ENCODE data around the gene MRM2. TPM values are rescaled to one million over a fixed set of nuclear protein-coding genes. Genes with fewer than 3 reads are reported as not detected.

The MRM2 gene
- total RNA-seq, 2 experiments from 2014 or later = 28.7 to 32.1 TPM

- Mint-ChIP-seq H3K27ac (no peak overlapping the region), H3K4me1 (peaks cover 3% of the 10 kb centered on the region), H3K9me3 (ENCODE audit: low read depth) (no peaks in the 10 kb centered on the region), H3K36me3 (ENCODE audit: low read depth) (peaks cover 33% of the 10 kb centered on the region), H3K4me3 (no peak overlapping the region), H3K27me3 (no peaks in the 10 kb centered on the region)
- ChIA-PET CTCF (no interaction called here), POLR2A (no interaction called here)
- intact Hi-C loops (cut with DNase I, micrococcal nuclease) = no loop called here
- ATAC-seq = no peak
- DNase-seq = no peak
Observed at GRCh38 chr7:2218444-2218785, 23.6 kb downstream of the MRM2 start.

GRCh38 chr7:2217716-2218443 is 24.1 kb downstream of the MRM2 start:
- no peaks in the 10 kb centered on the region for H3K9me3 Mint-ChIP-seq (ENCODE audit: low read depth)
- intact Hi-C loops (cut with DNase I, micrococcal nuclease) = no loop called here
- H3K27ac Mint-ChIP-seq = no peak overlapping the region
- H3K4me1 Mint-ChIP-seq = peaks cover 3% of the 10 kb centered on the region
- ATAC-seq (no peak), DNase-seq (no peak)
- H3K27me3 Mint-ChIP-seq = no peaks in the 10 kb centered on the region
- CTCF ChIA-PET = no interaction called here
- POLR2A ChIA-PET = no interaction called here
- peaks cover 34% of the 10 kb centered on the region for H3K36me3 Mint-ChIP-seq (ENCODE audit: low read depth)
- no peak overlapping the region for H3K4me3 Mint-ChIP-seq

- ATAC-seq (no peak), DNase-seq (no peak)
- Mint-ChIP-seq H3K36me3 (ENCODE audit: low read depth) (peaks cover 40% of the 10 kb centered on the region), H3K9me3 (ENCODE audit: low read depth) (no peaks in the 10 kb centered on the region), H3K4me1 (peaks cover 3% of the 10 kb centered on the region), H3K4me3 (no peak overlapping the region), H3K27ac (no peak overlapping the region), H3K27me3 (no peaks in the 10 kb centered on the region)
- intact Hi-C loops (cut with DNase I, micrococcal nuclease) = no loop called here
- ChIA-PET CTCF (no interaction called here), POLR2A (no interaction called here)
Observed at GRCh38 chr7:2217206-2217605, 24.8 kb downstream of the MRM2 start.

- no peak overlapping the region for H3K27ac Mint-ChIP-seq
- H3K9me3 Mint-ChIP-seq (ENCODE audit: low read depth) = no peaks in the 10 kb centered on the region
- DNase-seq (no peak), ATAC-seq (no peak)
- ChIA-PET CTCF (no interaction called here), POLR2A (no interaction called here)
- no peak overlapping the region for H3K4me3 Mint-ChIP-seq
- intact Hi-C loops (cut with DNase I, micrococcal nuclease) = no loop called here
- peaks cover 38% of the 10 kb centered on the region for H3K36me3 Mint-ChIP-seq (ENCODE audit: low read depth)
- H3K27me3 Mint-ChIP-seq = no peaks in the 10 kb centered on the region
- peaks cover 3% of the 10 kb centered on the region for H3K4me1 Mint-ChIP-seq
Observed at GRCh38 chr7:2215851-2216250, 26.2 kb downstream of the MRM2 start.

GRCh38 chr7:2214636-2215035 is 27.4 kb downstream of the MRM2 start:
- intact Hi-C loops (cut with DNase I, micrococcal nuclease) = no loop called here
- H3K27me3 Mint-ChIP-seq = no peaks in the 10 kb centered on the region
- no peak overlapping the region for H3K27ac Mint-ChIP-seq
- no peak overlapping the region for H3K4me3 Mint-ChIP-seq
- H3K4me1 Mint-ChIP-seq = peaks cover 6% of the 10 kb centered on the region
- POLR2A ChIA-PET = no interaction called here
- no peaks in the 10 kb centered on the region for H3K9me3 Mint-ChIP-seq (ENCODE audit: low read depth)
- peak; percentile 48 for DNase-seq
- CTCF ChIA-PET = no interaction called here
- H3K36me3 Mint-ChIP-seq (ENCODE audit: low read depth) = peaks cover 40% of the 10 kb centered on the region
- peak; percentile 84 for ATAC-seq

GRCh38 chr7:2213551-2214215 is 28.3 kb downstream of the MRM2 start:
- H3K27ac Mint-ChIP-seq = no peak overlapping the region
- no peak overlapping the region for H3K4me3 Mint-ChIP-seq
- H3K36me3 Mint-ChIP-seq (ENCODE audit: low read depth) = peaks cover 40% of the 10 kb centered on the region
- DNase-seq = no peak
- H3K27me3 Mint-ChIP-seq = no peaks in the 10 kb centered on the region
- intact Hi-C loops (cut with DNase I, micrococcal nuclease) = no loop called here
- no peaks in the 10 kb centered on the region for H3K9me3 Mint-ChIP-seq (ENCODE audit: low read depth)
- ATAC-seq = no peak
- CTCF ChIA-PET = no interaction called here
- H3K4me1 Mint-ChIP-seq = peaks cover 6% of the 10 kb centered on the region
- POLR2A ChIA-PET = no interaction called here

- no peaks in the 10 kb centered on the region for H3K9me3 Mint-ChIP-seq (ENCODE audit: low read depth)
- H3K4me1 Mint-ChIP-seq = peaks cover 6% of the 10 kb centered on the region
- peaks cover 38% of the 10 kb centered on the region for H3K36me3 Mint-ChIP-seq (ENCODE audit: low read depth)
- CTCF ChIA-PET = no interaction called here
- POLR2A ChIA-PET = no interaction called here
- no peak overlapping the region for H3K27ac Mint-ChIP-seq
- H3K4me3 Mint-ChIP-seq = no peak overlapping the region
- DNase-seq (no peak), ATAC-seq (no peak)
- intact Hi-C loops (cut with DNase I, micrococcal nuclease) = no loop called here
- H3K27me3 Mint-ChIP-seq = no peaks in the 10 kb centered on the region
Observed at GRCh38 chr7:2212906-2213305, 29.1 kb downstream of the MRM2 start.

- peaks cover 32% of the 10 kb centered on the region for H3K36me3 Mint-ChIP-seq (ENCODE audit: low read depth)
- no peak overlapping the region for H3K4me3 Mint-ChIP-seq
- intact Hi-C loops (cut with DNase I, micrococcal nuclease) = no loop called here
- H3K27me3 Mint-ChIP-seq = no peaks in the 10 kb centered on the region
- H3K9me3 Mint-ChIP-seq (ENCODE audit: low read depth) = no peaks in the 10 kb centered on the region
- ChIA-PET POLR2A (no interaction called here), CTCF (interaction anchor here (0.6 kb wide), 1 partner anchor 440 kb away, joined by 3 read pairs; no protein-coding TSS in a partner anchor)
- H3K4me1 Mint-ChIP-seq = peaks cover 6% of the 10 kb centered on the region
- DNase-seq = no peak
- ATAC-seq = no peak
- no peak overlapping the region for H3K27ac Mint-ChIP-seq
Observed at GRCh38 chr7:2211926-2212325, 30.1 kb downstream of the MRM2 start.

GRCh38 chr7:2211259-2211880 is 30.6 kb downstream of the MRM2 start:
- Mint-ChIP-seq H3K4me3 (no peak overlapping the region), H3K27ac (no peak overlapping the region), H3K36me3 (ENCODE audit: low read depth) (peaks cover 29% of the 10 kb centered on the region), H3K4me1 (peaks cover 6% of the 10 kb centered on the region), H3K9me3 (ENCODE audit: low read depth) (no peaks in the 10 kb centered on the region), H3K27me3 (no peaks in the 10 kb centered on the region)
- CTCF ChIA-PET = interaction anchor here (0.7 kb wide), 1 partner anchor 182 kb away, joined by 3 read pairs; no protein-coding TSS in a partner anchor
- POLR2A ChIA-PET = no interaction called here
- ATAC-seq (no peak), DNase-seq (no peak)
- intact Hi-C loops (cut with DNase I, micrococcal nuclease) = no loop called here

- H3K27ac Mint-ChIP-seq = no peak overlapping the region
- POLR2A ChIA-PET = no interaction called here
- no peak overlapping the region for H3K4me3 Mint-ChIP-seq
Observed at GRCh38 chr7:2210551-2211258, 31.3 kb downstream of the MRM2 start.

GRCh38 chr7:2209961-2210323 is 32.1 kb downstream of the MRM2 start:
- H3K4me1 Mint-ChIP-seq = peaks cover 6% of the 10 kb centered on the region
- no peak for DNase-seq
- ChIA-PET CTCF (interaction anchor here (0.6 kb wide), 1 partner anchor 655 kb away, joined by 4 read pairs; no protein-coding TSS in a partner anchor), POLR2A (no interaction called here)
- H3K9me3 Mint-ChIP-seq (ENCODE audit: low read depth) = no peaks in the 10 kb centered on the region
- intact Hi-C loops (cut with DNase I, micrococcal nuclease) = loop anchor here in 1 of 2 experiments (1.0 to 5.0 kb wide), 3 partner anchors 108 to 631 kb away; no protein-coding TSS in a partner anchor
- no peaks in the 10 kb centered on the region for H3K27me3 Mint-ChIP-seq
- no peak for ATAC-seq
- H3K4me3 Mint-ChIP-seq = no peak overlapping the region
- H3K27ac Mint-ChIP-seq = no peak overlapping the region
- H3K36me3 Mint-ChIP-seq (ENCODE audit: low read depth) = peaks cover 19% of the 10 kb centered on the region

More at GRCh38 chr7:2210551-2211258, 31.3 kb downstream of the MRM2 start:
- H3K9me3 Mint-ChIP-seq (ENCODE audit: low read depth) = no peaks in the 10 kb centered on the region
- no peak for DNase-seq
- H3K36me3 Mint-ChIP-seq (ENCODE audit: low read depth) = peaks cover 23% of the 10 kb centered on the region
- intact Hi-C loops (cut with DNase I, micrococcal nuclease) = no loop called here
- CTCF ChIA-PET = interaction anchor here (0.7 kb wide), 1 partner anchor 181 kb away, joined by 3 read pairs; no protein-coding TSS in a partner anchor
- H3K27me3 Mint-ChIP-seq = no peaks in the 10 kb centered on the region
- peaks cover 6% of the 10 kb centered on the region for H3K4me1 Mint-ChIP-seq
- no peak for ATAC-seq
